ENCODE measurements around the gene USP24.
"Not testable (repeated sequence)": the region's sequence is repeated elsewhere in the genome, so short reads cannot be mapped to it uniquely, and the experiment has no call there.

The USP24 gene

DNA sequence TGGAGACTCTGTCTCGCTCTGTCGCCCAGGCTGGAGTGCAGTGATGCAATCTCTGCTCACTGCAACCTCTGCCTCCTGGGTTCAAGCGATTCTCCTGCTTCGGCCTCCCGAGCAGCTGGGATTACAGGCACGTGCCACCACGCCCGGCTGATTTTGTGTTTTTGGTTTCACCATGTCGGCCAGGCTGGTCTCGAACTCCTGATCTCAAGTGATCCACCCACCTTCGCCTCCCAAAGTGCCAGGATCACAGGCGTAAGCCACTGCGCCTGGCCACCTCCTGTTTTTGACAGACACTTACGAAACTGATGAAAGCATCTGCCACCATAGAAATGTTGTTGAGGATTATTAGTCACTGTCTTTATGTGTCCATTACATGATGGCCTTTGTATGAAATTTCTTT is 106.2 kb downstream of the USP24 start:
- DNase-seq = not testable (repeated sequence)

DNA sequence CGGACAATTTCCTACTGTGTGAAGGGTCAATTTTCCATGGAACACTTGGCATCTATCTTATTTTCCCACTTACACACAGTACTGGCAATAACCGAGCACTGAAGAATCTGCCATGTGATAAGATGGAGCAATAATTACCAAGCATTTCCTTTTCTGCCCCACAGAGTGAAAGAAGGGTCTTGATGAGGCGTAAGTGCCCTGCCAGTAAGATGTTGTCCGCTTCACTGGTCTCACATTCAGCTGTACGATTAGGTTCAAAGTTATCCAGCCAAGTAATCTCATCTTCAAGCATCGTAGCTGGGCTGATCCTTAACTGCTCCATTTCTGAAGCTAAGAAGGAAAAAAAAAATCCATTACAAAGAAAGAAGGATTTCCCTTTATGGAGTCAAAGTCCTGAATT is 108.1 kb downstream of the USP24 start:
- DNase-seq = no peak

GRCh38 chr1:55103891-55104290 is 111.3 kb downstream of the USP24 start:
- no peak for DNase-seq

DNA sequence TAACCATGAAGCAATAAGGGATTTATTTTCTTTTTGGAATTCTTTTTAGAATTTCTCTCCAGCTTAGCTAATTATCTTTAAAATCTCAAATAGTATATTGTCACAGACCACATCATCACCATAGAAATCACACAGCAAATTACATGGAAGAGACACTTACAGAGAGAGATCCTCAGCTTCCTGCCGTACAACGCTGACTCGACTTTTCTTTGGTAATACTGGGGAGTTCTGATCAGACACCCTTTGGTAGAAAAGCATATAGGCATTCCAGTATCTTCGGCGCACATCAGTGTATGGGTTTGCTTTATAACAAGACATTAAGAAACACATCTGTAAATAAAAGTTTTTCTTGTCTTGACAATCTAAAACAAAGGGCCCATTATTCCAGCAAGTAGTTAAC is 120.1 kb downstream of the USP24 start:
- DNase-seq = no peak

DNA sequence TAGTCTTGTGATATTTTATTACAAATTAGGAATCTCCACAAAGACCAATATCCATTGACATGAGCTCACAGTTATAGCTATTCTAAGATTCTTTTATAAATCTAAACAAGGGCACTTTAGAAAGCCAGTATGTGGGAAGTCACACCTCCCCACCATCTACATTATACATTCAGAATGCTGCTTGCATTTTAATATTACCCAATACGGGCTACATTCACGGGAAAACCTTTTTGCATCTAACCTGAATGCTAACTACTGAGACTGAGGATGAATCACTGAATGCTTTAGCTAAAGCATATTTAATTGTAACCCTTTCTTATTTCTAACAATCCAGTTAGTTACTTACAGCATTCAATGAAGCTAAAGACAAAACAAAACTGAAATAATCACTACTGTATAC is 122.7 kb downstream of the USP24 start:
- no peak for DNase-seq

- DNase-seq = no peak
These were observed 125.5 kb downstream of the USP24 start for GRCh38 chr1:55089683-55090082.

- no peak for DNase-seq
These were observed 126.8 kb downstream of the USP24 start for GRCh38 chr1:55088413-55088812.

- no peak for DNase-seq
These were observed 127.7 kb downstream of the USP24 start for GRCh38 chr1:55087439-55087838.

GRCh38 chr1:55084257-55084656 is 130.9 kb downstream of the USP24 start:
- no peak for DNase-seq

DNA sequence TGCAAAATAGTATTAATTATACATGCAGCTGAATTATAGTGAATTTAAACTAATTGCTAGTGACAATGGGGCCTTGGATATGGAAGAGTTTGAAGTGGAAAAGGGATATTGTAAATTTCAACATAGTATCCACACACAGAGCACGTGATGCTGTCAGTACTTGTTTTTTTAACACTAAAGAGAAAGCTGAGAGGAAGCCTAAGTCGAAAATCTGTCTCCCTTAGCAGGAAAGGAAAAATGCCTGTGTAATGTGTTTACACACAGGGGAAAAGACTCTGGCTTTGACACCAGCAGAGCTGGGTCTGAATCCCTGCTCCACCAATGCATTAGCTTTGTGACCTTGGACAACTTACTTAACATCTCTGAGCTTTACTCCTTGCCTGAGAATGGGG is 133.3 kb downstream of the USP24 start:
- DNase-seq = no peak

DNA sequence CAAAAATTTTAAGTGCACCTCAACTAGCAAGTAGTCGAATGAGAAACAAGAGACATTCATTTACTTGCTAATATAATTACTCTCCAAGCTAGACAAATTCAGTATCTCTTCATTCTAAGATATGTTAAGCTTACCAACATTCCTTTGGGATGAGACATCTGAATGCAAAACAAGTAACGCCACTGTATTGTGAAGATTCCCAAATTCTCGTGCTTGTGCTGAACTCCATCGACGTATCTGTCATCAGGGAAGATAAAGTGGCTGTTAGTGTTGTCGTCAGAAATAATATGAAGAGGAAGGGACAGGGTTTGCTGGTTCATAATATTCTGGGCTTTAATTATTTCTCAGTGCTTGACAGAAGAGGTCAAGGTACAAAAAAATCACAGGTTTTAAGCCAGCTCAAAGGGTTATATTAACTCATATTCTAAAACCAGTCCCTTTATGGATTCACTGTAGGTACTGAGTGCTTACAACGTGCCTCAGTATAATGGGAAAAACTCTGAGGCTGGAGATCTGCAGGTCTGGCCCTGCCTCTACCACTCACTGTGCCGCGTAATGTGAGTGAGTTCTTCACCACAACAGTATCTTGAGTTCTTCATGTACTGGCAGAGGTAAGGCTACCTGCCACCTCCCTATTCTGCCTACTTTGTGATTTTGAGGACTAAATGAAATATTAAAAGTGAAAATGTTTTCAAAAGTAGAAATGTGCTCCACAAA is 133.8 kb downstream of the USP24 start:
- no peak for DNase-seq

DNA sequence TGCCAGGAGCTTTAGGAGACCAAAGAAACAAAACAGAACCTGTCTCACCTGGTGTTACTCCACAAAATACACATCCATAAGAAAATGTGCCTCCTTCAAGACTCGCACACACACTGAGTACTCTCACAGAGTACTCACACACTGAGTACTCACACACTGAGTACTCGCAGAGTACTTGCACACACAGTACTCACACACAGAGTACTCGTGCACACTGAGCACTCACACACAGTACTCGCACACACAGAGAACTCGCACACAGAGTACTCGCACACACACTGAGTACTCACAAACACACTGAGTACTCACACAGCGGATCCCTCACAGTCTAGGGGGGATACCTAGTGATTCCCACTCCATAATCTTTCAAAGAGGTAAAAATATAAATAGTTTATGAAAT is 135.5 kb downstream of the USP24 start:
- no peak for DNase-seq

- peak; percentile 28 for DNase-seq
These were observed 136.7 kb downstream of the USP24 start for GRCh38 chr1:55078470-55078869.

DNA sequence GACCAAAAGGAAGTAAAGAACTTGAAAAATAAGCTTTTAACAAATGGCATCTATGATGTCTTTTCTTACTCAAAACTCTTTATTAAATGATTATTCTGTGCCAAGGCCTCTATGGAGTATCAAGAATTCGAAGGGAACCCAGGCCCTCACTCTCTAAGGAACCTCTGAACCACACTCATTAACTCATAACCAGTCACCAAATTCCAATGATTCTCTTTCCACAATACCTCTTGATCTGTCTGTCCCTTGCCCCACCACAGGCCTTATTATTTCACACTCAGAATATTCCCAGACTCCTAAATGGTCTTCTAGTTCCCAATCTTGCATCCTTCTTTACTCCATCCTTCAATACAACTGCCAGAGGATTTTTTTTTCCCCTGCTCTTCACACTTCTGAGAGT is 138.8 kb downstream of the USP24 start:
- DNase-seq = no peak

DNA sequence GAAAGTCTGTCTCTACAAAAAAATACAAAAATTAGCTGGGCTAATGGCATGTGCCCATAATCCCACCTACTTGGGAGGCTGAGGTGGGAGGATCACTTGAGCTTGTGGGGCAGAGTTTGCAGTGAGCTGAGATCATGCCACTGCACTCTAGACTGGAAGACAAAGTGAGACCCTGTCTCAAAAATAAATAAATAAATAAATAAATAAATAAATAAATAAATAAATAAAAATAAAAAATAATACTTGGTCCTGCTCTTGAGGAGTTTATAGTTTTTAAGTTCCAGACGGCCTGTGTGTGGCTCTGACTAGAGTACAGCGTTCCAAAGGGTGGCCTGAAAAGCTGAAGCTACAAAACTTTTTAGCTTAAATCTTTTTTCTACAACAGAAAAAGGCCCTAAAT is 140.7 kb downstream of the USP24 start:
- DNase-seq = no peak

GRCh38 chr1:55073187-55073916 is 141.8 kb downstream of the USP24 start:
- no peak for DNase-seq

GRCh38 chr1:55071477-55071876 is 143.7 kb downstream of the USP24 start:
- peak; percentile 32 for DNase-seq

- DNase-seq = peak; percentile 86
These were observed 144.6 kb downstream of the USP24 start for GRCh38 chr1:55070293-55071164.

DNA sequence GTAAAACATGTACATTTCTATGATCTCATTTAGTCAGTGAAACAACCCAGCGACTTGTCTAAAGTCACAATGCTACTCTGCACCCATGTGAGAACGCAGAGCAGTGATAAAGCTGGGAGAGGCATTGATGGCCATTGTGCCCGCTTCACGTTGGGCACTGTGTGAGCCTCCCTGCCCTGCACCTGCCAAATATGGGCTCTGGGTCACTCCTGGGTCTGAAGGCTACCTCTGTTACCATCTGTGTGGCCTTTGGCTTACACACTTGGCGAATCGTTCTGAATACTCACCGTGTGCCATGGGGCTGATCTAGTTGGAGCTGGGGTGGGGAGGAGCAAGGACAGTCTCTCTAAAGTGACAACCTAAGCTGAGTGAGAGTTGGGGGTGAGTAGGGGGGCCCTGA is 145.9 kb downstream of the USP24 start:
- DNase-seq = no peak

GRCh38 chr1:55068638-55069037 is 146.5 kb downstream of the USP24 start:
- no peak for DNase-seq

GRCh38 chr1:55067914-55068313 is 147.2 kb downstream of the USP24 start:
- no peak for DNase-seq

- DNase-seq = peak; percentile 84
These were observed 148.0 kb downstream of the USP24 start for GRCh38 chr1:55067022-55067778.

DNA sequence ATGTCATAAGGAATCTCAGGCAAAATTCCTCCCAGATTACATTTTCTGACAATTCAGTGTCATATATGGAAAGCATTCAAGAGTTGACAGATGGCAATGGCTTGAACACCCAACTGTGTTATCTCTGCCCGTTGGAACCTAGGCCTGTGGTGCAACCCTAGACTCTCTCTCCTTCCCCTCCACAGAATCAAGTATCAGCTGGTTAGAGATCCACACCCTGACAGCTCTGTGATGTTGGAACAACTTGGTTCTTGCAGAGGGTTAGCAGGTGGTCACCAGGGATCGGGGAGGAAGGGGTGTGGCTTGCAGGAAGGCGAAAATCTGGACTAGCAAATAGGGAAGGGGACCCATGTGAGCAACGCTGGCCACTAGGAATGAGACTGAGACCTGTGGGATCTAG is 149.5 kb downstream of the USP24 start:
- no peak for DNase-seq
